Stimulated activated CD4-positive, alpha-beta T cell treated with anti-CD3 and anti-CD28 coated beads, Interleukin-2, amount 100 ng/mL, for 48 hours (primary cell): ENCODE measurements around the gene SMC3.

Experiments used
- DNase-seq, 2 donors: peaks; one replicate each; pipeline ENCODE4 v3.0.0-alpha.2; 2020

SMC3 gene

GRCh38 chr10:110649347-110650264 is 82.1 kb downstream of the SMC3 start:
- DNase-seq: no peak

- no peak for DNase-seq
These were observed 82.8 kb downstream of the SMC3 start for GRCh38 chr10:110650265-110650668.

GRCh38 chr10:110651044-110651958 is 83.8 kb downstream of the SMC3 start:
- DNase-seq: no peak

- DNase-seq: no peak
These were observed 85.1 kb downstream of the SMC3 start for GRCh38 chr10:110652475-110653118.
